CD4-positive, alpha-beta T cell (primary cell): Measurements from ENCODE around the gene KPNA3. TPM values are rescaled to one million over a fixed set of nuclear protein-coding genes. Genes with fewer than 3 reads are reported as not detected.

Experiments
- ATAC-seq: fragments of 200-7000 bp; cut with Tn5 transposase; one replicate; pipeline ENCODE4 v1.10.0; 2022; ENCODE audit warnings: mild to moderate bottlenecking; ENCODE audit not compliant: poor library complexity
- CTCF ChIA-PET: fragments of 350-600 bp; sonication (Branson Sonifier 250); formaldehyde crosslinking; loops from one replicate; lab custom pipeline; 2021; ENCODE audit warnings: antibody characterized with exemption, inconsistent platforms; lab: Charles Lee
- POLR2A ChIA-PET: fragments of 350-600 bp; sonication (Branson Sonifier 250); formaldehyde crosslinking; loops from one replicate; lab custom pipeline; 2021; ENCODE audit warnings: antibody characterized with exemption, inconsistent platforms; lab: Charles Lee
- DNase-seq, 14 experiments: peaks; one replicate each; pipeline ENCODE4 v3.0.0-alpha.2; 2013 to 2020; ENCODE audit warnings: mixed read lengths in 2 of 14
- H3K27ac ChIP-seq, 2 donors: one replicate each; pipeline versions ENCODE4 v1.5.1 to v1.7.0; 2013; ENCODE audit warnings: low read length in 2 of 2, low read depth in 1 of 2, mild to moderate bottlenecking in 1 of 2
- H3K27me3 ChIP-seq, 2 experiments: 1 replicate in 1 of 2; 2 replicates in 1 of 2; pipeline versions ENCODE4 v1.6.1 to v1.7.0; 2013; ENCODE audit warnings: low read length in 2 of 2, control low read depth in 1 of 2, mild to moderate bottlenecking in 1 of 2, moderate library complexity in 1 of 2; ENCODE audit not compliant: insufficient read depth in 2 of 2, control insufficient read depth in 1 of 2
- H3K36me3 ChIP-seq: one replicate; pipeline ENCODE4 v1.6.1; 2013; ENCODE audit warnings: low read length, control low read depth; ENCODE audit not compliant: insufficient read depth
- H3K4me1 ChIP-seq: one replicate; pipeline ENCODE4 v1.6.1; 2013; ENCODE audit warnings: low read length, control low read depth; ENCODE audit not compliant: insufficient read depth
- H3K4me3 ChIP-seq: one replicate; pipeline ENCODE4 v1.5.1; 2013; ENCODE audit warnings: mild to moderate bottlenecking, low read length, moderate library complexity
- H3K9me3 ChIP-seq, 2 experiments: 1 replicate in 1 of 2; 2 replicates in 1 of 2; pipeline versions ENCODE4 v1.6.1 to v1.7.0; 2013; ENCODE audit warnings: low read length in 2 of 2, mild to moderate bottlenecking in 2 of 2, control low read depth in 1 of 2, moderate library complexity in 1 of 2; ENCODE audit not compliant: control insufficient read depth in 1 of 2, insufficient read depth in 1 of 2
- H3K27ac Mint-ChIP-seq: one replicate; pipeline ENCODE4 v1.8.0; 2020; ENCODE audit warnings: mixed read lengths
- H3K27me3 Mint-ChIP-seq: one replicate; pipeline ENCODE4 v1.8.0; 2021; ENCODE audit warnings: mixed read lengths
- H3K36me3 Mint-ChIP-seq: one replicate; pipeline ENCODE4 v1.8.0; 2021; ENCODE audit warnings: low read depth, mixed read lengths
- H3K4me1 Mint-ChIP-seq: one replicate; pipeline ENCODE4 v1.8.0; 2021; ENCODE audit warnings: low read depth, mixed read lengths
- H3K4me3 Mint-ChIP-seq: one replicate; pipeline ENCODE4 v1.8.0; 2020; ENCODE audit warnings: mild to moderate bottlenecking, mixed read lengths
- H3K9me3 Mint-ChIP-seq: one replicate; pipeline ENCODE4 v1.8.0; 2020; ENCODE audit warnings: mixed read lengths
- intact Hi-C, 2 experiments: fragments of 100-400 bp; cut with DNase I in 1 of 2; cut with micrococcal nuclease in 1 of 2; formaldehyde crosslinking; loops; one replicate each; pipeline versions ENCODE4 v1.15.1 to v1.9.0; 2023 to 2025; cut with DNase I, micrococcal nuclease
- total RNA-seq, 174 experiments: library from RNA in 2 of 174; stranded (reverse) in 2 of 174; gene quantifications; one replicate each; pipeline ENCODE4 v1.2.3 and lab custom pipeline; 2021 to 2026
- TF ChIP-seq, protein P1 (sequence below): fragments of 200-600 bp; IDR thresholded peaks from one replicate; pipeline ENCODE4 v1.8.0; 2022; ENCODE audit warnings: antibody characterized with exemption, mild to moderate bottlenecking

KPNA3 gene
- total RNA-seq, 2 experiments from 2014 or later, result 15.7 to 17.3 TPM

DNA sequence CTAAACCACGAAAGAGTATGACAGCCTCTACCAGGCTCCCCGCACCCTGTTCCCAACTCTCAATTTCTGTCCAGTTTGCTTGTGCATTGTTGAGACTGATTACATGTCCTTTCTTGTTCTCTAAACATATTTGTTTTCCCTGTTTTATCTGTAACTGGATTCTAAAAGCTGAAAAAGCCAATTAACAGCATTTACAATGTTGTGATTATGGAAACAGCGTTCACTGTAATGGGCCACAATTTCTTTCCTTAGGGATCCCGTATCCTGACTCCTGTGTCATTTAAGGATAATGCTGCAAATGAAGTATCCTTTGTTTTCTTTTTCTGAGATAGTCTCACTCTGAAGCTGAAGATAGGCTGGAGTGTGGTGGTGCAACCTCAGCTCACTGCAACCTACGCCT lies 121.7 kb downstream of the KPNA3 start:
- Histone ChIP-seq H3K27ac (no peak overlapping the region), H3K9me3 (no peaks in the 10 kb centered on the region), H3K4me1 (no peaks in the 10 kb centered on the region), H3K27me3 (no peaks in the 10 kb centered on the region), H3K36me3 (peaks cover 10% of the 10 kb centered on the region), H3K4me3 (no peak overlapping the region)
- peaks cover 38% of the 10 kb centered on the region for H3K36me3 Mint-ChIP-seq
- no peak for DNase-seq
- no peak for ATAC-seq
- peaks cover 5% of the 10 kb centered on the region for H3K4me1 Mint-ChIP-seq
- H3K27ac Mint-ChIP-seq, result no peak overlapping the region
- ChIA-PET CTCF (interaction anchor here (1.3 kb wide), 1 partner anchor 104 kb away, joined by 3 read pairs; no protein-coding TSS in a partner anchor), POLR2A (no interaction called here)
- H3K9me3 Mint-ChIP-seq, result no peaks in the 10 kb centered on the region
- H3K4me3 Mint-ChIP-seq, result no peak overlapping the region
- intact Hi-C loops, result loop anchor here in 1 of 2 experiments (1.0 to 10.0 kb wide), 2 partner anchors 177 to 1244 kb away; no protein-coding TSS in a partner anchor
- TF ChIP-seq, protein P1, sequence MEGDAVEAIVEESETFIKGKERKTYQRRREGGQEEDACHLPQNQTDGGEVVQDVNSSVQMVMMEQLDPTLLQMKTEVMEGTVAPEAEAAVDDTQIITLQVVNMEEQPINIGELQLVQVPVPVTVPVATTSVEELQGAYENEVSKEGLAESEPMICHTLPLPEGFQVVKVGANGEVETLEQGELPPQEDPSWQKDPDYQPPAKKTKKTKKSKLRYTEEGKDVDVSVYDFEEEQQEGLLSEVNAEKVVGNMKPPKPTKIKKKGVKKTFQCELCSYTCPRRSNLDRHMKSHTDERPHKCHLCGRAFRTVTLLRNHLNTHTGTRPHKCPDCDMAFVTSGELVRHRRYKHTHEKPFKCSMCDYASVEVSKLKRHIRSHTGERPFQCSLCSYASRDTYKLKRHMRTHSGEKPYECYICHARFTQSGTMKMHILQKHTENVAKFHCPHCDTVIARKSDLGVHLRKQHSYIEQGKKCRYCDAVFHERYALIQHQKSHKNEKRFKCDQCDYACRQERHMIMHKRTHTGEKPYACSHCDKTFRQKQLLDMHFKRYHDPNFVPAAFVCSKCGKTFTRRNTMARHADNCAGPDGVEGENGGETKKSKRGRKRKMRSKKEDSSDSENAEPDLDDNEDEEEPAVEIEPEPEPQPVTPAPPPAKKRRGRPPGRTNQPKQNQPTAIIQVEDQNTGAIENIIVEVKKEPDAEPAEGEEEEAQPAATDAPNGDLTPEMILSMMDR, result no peak
- H3K27me3 Mint-ChIP-seq, result no peaks in the 10 kb centered on the region

DNA sequence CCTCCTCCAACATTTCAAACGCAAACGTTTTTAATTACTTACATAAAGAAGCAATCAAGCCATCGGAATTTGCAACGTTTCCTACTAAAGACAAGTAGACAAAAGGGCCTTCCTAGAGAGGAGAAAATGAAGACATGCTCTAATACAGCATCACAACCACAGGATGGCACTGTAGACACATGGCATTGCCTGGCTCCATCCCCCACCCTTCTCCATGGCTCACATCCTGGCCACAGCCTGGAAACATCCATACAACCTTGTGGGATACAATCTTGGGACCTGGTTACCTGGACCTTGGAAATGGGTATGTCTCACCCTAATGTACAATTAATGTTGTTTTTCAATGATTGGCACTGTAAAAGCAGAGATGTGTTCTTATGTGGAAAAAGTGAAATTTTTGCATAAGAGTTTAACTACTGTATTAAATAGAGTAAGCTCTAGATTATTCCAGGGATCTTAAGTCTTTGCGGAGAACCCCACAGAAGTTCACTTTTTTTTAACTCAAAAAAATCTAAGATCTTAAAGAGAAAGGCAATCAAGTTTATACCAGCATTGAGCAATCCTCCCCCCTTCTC lies 122.7 kb downstream of the KPNA3 start:
- no peaks in the 10 kb centered on the region for H3K9me3 ChIP-seq
- H3K27ac Mint-ChIP-seq, result no peak overlapping the region
- H3K9me3 Mint-ChIP-seq, result no peaks in the 10 kb centered on the region
- peak; percentile 64 for ATAC-seq
- H3K4me1 Mint-ChIP-seq, result peaks cover 5% of the 10 kb centered on the region
- CTCF ChIA-PET, result interaction anchor here (1.3 kb wide), 1 partner anchor 105 kb away, joined by 3 read pairs; no protein-coding TSS in a partner anchor
- intact Hi-C loops, result loop anchor here (1.0 to 10.0 kb wide), 3 partner anchors 178 to 1400 kb away; no protein-coding TSS in a partner anchor
- H3K27ac ChIP-seq, result no peak overlapping the region
- H3K4me3 ChIP-seq, result no peak overlapping the region
- DNase-seq, result peak in 8 of 14 experiments; percentile 4 to 52 (median 28)
- H3K36me3 Mint-ChIP-seq, result peaks cover 34% of the 10 kb centered on the region
- H3K36me3 ChIP-seq, result peaks cover 12% of the 10 kb centered on the region
- TF ChIP-seq, protein P1, result peak; percentile 59
- POLR2A ChIA-PET, result no interaction called here
- no peak overlapping the region for H3K4me3 Mint-ChIP-seq
- H3K4me1 ChIP-seq, result no peaks in the 10 kb centered on the region
- H3K27me3 Mint-ChIP-seq, result no peaks in the 10 kb centered on the region
- no peaks in the 10 kb centered on the region for H3K27me3 ChIP-seq

DNA sequence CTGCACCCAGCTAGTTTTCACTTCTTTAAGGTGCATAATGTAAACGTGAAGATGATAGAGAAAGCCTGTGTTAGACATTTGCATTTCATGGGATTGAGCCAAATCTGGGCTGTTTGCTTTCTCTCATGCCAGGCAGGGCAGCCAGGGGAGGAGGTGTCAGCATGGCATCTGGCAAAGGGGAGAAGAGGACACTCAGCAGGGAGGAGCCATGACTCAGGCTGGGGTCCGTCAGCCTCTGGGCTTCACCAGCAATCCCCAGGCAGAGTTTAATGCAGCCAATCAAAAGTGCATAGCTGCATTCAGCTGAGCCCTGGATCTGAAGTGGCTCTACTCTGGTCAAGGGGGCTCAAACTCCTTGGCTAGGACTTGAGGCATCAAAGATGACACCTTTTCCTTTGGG lies 124.7 kb downstream of the KPNA3 start:
- Mint-ChIP-seq H3K9me3 (no peaks in the 10 kb centered on the region), H3K4me1 (peaks cover 5% of the 10 kb centered on the region), H3K27ac (no peak overlapping the region), H3K4me3 (no peak overlapping the region), H3K36me3 (peaks cover 38% of the 10 kb centered on the region), H3K27me3 (no peaks in the 10 kb centered on the region)
- H3K4me1 ChIP-seq, result no peaks in the 10 kb centered on the region
- ATAC-seq (no peak), DNase-seq (no peak)
- intact Hi-C loops, result no loop called here
- H3K27ac ChIP-seq, result no peak overlapping the region
- CTCF ChIA-PET, result no interaction called here
- H3K36me3 ChIP-seq, result peaks cover 17% of the 10 kb centered on the region
- H3K27me3 ChIP-seq, result no peaks in the 10 kb centered on the region
- H3K9me3 ChIP-seq, result no peaks in the 10 kb centered on the region
- TF ChIP-seq, protein P1, result no peak
- POLR2A ChIA-PET, result no interaction called here
- no peak overlapping the region for H3K4me3 ChIP-seq
